ENCODE results near the gene CTBP1.

Gene CTBP1

DNA sequence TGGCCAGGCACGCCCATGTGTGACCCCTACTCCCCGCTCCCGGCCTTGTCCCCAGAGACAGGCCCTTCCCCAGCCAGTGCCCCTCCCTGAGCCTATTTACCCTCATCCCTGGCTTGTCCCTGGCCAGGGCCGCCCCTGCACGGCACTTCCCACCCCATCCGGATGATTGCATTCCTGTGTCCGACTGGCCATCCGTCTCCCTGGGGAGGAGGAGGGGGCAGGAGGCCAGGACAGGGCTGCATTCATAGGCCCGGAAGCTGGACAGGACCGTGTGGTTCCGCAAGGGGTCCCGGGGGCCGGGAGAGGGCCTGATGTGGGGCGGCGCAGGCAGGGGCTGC lies 22.8 kb downstream of the CTBP1 start:
- H3K4me3 ChIP-seq (ENCODE audit: low read length): no peak overlapping the region
- no peak for DNase-seq (ENCODE audit: low read depth)
- TF ChIP-seq, protein P1, sequence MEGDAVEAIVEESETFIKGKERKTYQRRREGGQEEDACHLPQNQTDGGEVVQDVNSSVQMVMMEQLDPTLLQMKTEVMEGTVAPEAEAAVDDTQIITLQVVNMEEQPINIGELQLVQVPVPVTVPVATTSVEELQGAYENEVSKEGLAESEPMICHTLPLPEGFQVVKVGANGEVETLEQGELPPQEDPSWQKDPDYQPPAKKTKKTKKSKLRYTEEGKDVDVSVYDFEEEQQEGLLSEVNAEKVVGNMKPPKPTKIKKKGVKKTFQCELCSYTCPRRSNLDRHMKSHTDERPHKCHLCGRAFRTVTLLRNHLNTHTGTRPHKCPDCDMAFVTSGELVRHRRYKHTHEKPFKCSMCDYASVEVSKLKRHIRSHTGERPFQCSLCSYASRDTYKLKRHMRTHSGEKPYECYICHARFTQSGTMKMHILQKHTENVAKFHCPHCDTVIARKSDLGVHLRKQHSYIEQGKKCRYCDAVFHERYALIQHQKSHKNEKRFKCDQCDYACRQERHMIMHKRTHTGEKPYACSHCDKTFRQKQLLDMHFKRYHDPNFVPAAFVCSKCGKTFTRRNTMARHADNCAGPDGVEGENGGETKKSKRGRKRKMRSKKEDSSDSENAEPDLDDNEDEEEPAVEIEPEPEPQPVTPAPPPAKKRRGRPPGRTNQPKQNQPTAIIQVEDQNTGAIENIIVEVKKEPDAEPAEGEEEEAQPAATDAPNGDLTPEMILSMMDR (conservative IDR thresholded peaks at IDR 0.05; ENCODE audit: low read depth, low read length): no peak

DNA sequence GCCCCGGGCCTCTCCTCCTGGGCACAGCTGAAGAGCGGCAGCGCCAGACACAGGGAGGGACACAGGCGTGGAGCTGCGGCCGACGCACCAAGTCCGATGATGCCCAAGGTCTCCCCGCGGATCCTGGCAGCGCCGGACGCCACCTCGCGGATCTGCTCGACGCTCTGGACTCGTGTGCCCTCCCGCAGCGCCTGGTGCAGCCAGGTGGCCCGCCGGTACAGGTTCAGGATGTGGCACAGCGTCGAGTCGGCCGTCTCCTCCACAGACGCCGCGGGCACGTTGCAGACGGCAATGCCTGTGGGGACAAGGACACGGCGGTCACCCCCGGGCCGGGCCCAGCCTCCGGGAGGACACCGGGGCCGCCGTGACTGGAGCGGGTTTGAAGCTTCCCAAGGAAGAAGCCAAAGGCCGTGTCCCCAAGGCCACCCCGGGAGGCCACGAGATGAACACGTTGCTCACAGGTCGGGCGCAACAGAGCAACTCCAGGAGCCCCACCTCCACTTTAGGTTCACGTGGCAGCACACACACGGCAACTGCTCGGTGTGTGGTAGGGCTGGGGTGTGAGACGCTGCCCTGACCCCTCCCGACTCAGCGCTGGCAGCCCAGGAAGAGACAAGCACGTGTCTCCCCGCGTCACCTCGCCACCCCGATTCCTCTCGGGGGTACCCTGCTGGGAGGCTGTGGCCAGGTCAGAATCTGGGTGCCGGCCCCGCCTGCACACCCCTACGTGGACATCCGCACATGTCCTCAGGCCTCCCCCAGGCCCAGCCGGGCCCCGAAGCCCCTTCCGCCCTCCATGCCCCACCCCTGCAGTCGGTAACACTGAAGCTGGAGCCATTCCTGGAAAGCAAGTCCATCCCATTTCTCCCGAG lies 23.4 kb downstream of the CTBP1 start:
- TF ChIP-seq, protein P1 (conservative IDR thresholded peaks at IDR 0.05; ENCODE audit: low read depth, low read length): no peak
- H3K4me3 ChIP-seq (ENCODE audit: low read length): no peak overlapping the region
- no peak for DNase-seq (ENCODE audit: low read depth)

DNA sequence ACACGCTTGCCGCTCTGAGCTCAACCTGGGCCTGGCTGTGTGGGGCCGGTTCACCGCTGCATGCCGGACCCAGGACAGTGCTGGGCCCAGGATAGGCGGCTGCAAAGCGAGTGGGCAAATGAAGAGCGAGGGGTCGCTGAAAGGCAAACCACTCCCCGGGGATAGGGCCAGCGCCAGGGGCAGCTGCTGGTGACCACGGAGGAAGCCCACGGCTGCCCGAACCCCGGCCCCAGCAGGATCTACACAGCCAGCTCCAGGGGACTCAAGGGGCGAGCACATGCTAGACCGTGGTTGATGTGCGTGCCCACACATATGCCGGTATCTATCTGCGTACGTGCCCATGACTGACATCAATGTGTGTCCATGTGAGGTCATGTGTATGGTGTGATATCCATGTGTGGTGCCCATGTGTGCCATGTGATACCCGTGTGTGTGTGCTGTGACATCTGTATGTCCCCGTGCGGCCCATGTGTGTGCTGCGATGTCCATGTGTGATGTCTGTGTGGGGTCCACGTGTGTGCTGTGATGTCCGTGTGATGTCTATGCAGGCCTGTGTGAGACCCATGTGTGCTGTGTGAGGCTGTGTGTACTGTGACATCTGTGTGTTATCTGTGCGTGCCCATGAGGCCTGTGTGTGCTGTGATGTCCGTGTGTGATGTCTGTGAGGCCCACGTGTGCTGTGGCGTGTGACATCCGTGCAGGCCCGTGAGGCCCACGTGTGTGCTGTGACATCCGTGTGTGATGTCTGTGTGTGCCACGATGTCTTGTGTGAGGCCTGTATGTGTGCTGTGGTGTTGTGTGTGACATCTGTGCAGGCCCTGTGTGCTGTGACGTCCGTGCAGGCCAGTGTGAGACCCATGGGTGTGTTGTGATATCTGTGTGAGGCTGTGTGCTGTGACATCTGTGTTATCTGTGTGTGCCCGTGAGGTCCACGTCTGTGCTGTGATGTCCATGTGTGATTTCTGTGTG lies 24.8 kb downstream of the CTBP1 start:
- no peak overlapping the region for H3K4me3 ChIP-seq (ENCODE audit: low read length)
- TF ChIP-seq, protein P1 (conservative IDR thresholded peaks at IDR 0.05; ENCODE audit: low read depth, low read length): no peak
- no peak for DNase-seq (ENCODE audit: low read depth)

DNA sequence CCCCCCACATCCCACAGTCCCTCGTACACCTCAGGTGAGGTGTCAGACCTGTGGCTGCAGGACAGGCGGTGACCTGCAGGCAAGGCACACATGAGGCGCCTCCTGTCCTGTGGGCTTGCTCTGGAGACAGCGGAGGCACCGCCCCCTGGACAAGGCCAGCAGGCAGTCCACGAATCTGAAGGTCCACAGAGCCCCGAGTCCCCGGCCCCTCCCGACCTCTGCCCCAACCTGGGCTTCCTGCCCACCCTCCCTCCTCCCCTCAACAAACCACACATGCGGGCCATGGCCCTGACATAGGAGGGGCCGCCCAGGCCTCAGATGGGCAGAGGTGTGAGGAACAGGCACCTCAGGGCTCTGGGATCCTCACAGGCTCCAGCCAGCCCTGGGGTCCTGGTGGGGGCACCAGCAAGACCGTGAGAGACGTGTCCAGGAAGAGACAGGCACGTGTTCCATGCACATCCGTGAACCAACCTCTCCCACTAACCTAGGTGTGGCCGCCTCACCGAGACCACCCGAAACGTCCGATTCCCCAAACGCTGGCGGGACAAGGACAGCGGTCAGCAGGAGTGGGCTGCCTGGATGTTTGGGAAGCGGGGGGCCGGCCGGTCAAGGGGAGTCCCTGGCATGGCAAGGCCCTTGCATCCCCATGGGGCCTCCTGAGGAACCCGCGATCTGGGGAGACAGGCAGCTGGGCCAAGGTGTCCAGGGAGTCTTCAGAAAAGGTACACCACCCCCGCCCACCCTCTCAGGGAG lies 25.8 kb downstream of the CTBP1 start:
- no peak overlapping the region for H3K4me3 ChIP-seq (ENCODE audit: low read length)
- TF ChIP-seq, protein P1 (conservative IDR thresholded peaks at IDR 0.05; ENCODE audit: low read depth, low read length): no peak
- DNase-seq (ENCODE audit: low read depth): no peak

DNA sequence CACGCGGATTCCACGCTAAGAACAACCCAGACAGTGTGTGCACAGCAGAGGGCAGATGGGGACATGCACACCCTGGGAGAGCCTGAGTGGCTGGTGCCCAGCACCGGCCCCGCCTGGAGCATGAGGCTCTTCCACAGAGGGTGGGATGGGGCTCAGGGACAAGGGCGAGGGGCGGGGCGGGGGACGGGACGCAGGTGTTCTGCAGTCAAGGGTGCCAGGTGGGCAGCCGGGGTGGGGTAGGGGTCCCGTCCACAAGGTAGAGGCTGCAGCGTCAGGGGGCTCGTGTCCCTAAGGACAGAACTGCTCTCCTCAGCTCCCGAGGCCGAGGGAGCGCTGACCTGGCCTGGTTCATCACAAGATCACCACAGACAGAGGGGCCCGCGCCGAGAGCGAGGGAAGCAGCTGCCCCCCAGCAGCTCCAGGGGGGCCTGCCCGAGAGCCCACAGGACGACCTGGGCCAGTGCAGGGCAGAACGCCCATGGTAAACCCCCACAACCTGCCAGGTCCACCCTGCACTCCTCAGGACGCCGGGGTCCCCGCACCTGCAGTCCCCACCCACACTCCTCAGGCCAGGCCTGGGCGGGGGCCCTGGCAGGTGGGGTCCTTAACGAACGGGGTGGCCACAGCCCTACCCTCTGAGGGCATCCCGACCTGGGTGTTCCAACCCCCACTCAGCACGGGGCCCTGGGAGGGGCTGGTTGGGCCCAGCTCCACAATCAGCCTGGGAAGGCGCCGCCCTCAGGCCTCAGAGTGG lies 26.7 kb downstream of the CTBP1 start:
- no peak for DNase-seq (ENCODE audit: low read depth)
- H3K4me3 ChIP-seq (ENCODE audit: low read length): no peak overlapping the region
- TF ChIP-seq, protein P1 (conservative IDR thresholded peaks at IDR 0.05; ENCODE audit: low read depth, low read length): no peak

DNA sequence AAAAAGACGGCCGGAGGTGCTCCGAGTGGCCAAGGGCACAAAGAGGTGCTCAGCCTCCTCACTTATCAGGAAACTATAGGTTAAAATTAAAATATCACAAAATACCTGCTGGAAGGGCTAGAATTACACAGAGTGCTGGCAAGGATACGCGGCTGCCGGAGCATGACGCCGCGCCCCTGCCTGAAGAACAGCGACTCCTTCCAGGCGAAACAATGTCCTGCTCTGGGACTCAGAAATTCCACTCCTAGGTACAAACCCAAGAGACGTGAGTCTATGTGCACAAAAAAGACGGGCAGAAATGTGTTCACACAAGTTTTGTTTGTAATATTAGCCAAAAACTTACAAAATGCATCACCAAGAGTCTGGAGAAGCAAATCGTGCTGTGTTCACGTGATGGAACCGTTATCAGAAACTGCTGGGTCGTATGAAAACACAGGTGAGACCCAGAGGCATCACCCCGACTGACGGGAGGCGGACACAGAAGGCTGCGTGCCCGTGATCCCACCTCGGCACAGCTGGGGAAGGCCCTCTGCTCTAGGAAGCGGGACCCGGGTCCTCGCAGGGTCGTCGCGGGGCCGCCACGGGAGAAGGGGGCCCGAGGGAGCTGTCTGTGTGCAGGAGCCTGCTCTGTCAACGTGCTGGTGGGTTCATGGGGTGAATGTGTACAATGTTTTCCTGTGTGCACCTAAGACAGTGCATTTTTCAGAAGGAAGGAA lies 27.6 kb downstream of the CTBP1 start:
- H3K4me3 ChIP-seq (ENCODE audit: low read length): no peak overlapping the region
- TF ChIP-seq, protein P1 (conservative IDR thresholded peaks at IDR 0.05; ENCODE audit: low read depth, low read length): no peak
- no peak for DNase-seq (ENCODE audit: low read depth)

Measured in retinal pigment epithelial cell (primary cell).